RWPE1 (cell line): ENCODE results near the gene SPINDOC.
A peak's percentile ranks its signal among the peaks of the same experiment; 100 is the strongest.
"Not testable (repeated sequence)": the region's sequence is repeated elsewhere in the genome, so short reads cannot be mapped to it uniquely, and the experiment has no call there.

Source experiments
- CTCF ChIA-PET: fragments of 350-600 bp; sonication (Branson Sonifier 250); formaldehyde crosslinking; extraction: SDS; loops from one replicate; lab custom pipeline; 2021; lab: Yijun Ruan, JAX
- POLR2A ChIA-PET: fragments of 400-600 bp; formaldehyde crosslinking; extraction: SDS; loops from one replicate; lab custom pipeline; 2020; ENCODE audit warnings: antibody characterized with exemption; ENCODE audit not compliant: low non-redundant PET; lab: Yijun Ruan, JAX
- DNase-seq: peaks from one replicate; pipeline ENCODE4 v3.0.0; 2012; ENCODE audit warnings: low spot score
- H3K27ac ChIP-seq: fragments of 450-650 bp; 2 replicates; pipeline ENCODE4 v1.5.1; 2017
- TF ChIP-seq, protein P1 (sequence below): fragments of 450-650 bp; conservative IDR thresholded peaks from 2 replicates; pipeline ENCODE4 v1.5.1; 2017; ENCODE audit warnings: low read depth, mild to moderate bottlenecking

The SPINDOC gene

GRCh38 chr11:63802637-63803414 is 10.4 kb upstream of the SPINDOC start:
- POLR2A ChIA-PET: interaction anchor here (0.7 kb wide), 1 partner anchor 965 kb away, joined by 3 read pairs; no protein-coding TSS in a partner anchor
- peak; percentile 76 for DNase-seq

DNA sequence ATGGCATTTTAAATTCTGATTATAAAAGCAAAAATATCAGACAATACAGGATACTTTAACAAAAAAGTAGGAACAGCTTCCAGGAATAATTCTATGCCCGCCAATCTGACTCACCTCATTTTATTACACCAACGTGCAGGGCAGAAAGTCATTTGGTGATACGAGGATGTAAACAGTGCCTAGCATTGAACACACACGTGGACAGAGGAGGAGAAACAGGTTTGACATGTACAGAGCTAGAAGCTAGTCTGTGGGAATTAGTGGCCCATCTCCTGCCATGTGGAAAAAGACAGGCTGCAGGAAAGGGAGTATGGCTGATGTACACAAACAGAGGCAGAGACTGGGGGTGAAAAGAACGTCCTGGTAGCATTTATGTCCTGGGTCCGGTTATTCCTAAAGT is 9.0 kb upstream of the SPINDOC start:
- POLR2A ChIA-PET: no interaction called here
- TF ChIP-seq, protein P1, sequence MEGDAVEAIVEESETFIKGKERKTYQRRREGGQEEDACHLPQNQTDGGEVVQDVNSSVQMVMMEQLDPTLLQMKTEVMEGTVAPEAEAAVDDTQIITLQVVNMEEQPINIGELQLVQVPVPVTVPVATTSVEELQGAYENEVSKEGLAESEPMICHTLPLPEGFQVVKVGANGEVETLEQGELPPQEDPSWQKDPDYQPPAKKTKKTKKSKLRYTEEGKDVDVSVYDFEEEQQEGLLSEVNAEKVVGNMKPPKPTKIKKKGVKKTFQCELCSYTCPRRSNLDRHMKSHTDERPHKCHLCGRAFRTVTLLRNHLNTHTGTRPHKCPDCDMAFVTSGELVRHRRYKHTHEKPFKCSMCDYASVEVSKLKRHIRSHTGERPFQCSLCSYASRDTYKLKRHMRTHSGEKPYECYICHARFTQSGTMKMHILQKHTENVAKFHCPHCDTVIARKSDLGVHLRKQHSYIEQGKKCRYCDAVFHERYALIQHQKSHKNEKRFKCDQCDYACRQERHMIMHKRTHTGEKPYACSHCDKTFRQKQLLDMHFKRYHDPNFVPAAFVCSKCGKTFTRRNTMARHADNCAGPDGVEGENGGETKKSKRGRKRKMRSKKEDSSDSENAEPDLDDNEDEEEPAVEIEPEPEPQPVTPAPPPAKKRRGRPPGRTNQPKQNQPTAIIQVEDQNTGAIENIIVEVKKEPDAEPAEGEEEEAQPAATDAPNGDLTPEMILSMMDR: no peak
- peak; percentile 46 for DNase-seq
- CTCF ChIA-PET: interaction anchor here (0.6 to 1.0 kb wide), 2 partner anchors 35 to 1161 kb away, joined by 3 to 4 read pairs; partner anchors contain the start of gene ZFTA
- no peak overlapping the region for H3K27ac ChIP-seq

More at GRCh38 chr11:63802637-63803414, 10.4 kb upstream of the SPINDOC start:
- TF ChIP-seq, protein P1: no peak
- peak overlapping the region; percentile 72 for H3K27ac ChIP-seq
- CTCF ChIA-PET: interaction anchor here (1.0 to 1.3 kb wide), 3 partner anchors 34 to 143 kb away, joined by 4 to 7 read pairs (median 4); partner anchors contain the start of gene ZFTA

GRCh38 chr11:63805844-63806415 is 7.3 kb upstream of the SPINDOC start:
- ChIA-PET CTCF (no interaction called here), POLR2A (no interaction called here)
- no peak for DNase-seq
- TF ChIP-seq, protein P1: no peak
- H3K27ac ChIP-seq: no peak overlapping the region

DNA sequence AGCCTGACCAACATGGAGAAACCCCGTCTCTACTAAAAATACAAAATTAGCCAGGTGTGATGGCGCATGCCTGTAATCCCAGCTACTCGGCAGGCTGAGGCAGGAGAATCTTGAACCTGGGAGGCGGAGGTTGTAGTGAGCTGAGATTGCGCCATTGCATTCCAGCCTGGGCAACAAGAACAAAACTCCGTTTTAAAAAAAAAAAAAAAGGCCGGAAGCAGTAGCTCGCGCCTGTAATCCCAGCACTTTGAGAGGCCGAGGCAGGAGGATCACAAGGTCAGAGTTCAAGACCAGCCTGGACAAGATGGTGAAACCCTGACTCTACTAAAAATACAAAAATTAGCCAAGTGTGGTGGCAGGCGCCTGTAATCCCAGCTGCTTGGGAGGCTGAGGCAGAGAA is 2.9 kb upstream of the SPINDOC start:
- CTCF ChIA-PET: interaction anchor here (0.6 to 0.7 kb wide), 3 partner anchors 14 to 396 kb away, joined by 3 read pairs; no protein-coding TSS in a partner anchor
- POLR2A ChIA-PET, H3K27ac ChIP-seq, DNase-seq: not testable (repeated sequence)

- ChIA-PET CTCF (interaction anchor here (2.1 kb wide), 1 partner anchor 43 kb away, joined by 12 read pairs; the partner anchor contains the start of gene ZFTA), POLR2A (no interaction called here)
- TF ChIP-seq, protein P1: no peak
- no peak for DNase-seq
- no peak overlapping the region for H3K27ac ChIP-seq
These were observed 1.7 kb upstream of the SPINDOC start for GRCh38 chr11:63811522-63811921.

- H3K27ac ChIP-seq: peak overlapping the region; percentile 83
- CTCF ChIA-PET: interaction anchor here (0.7 to 1.1 kb wide), 3 partner anchors 24 to 132 kb away, joined by 3 to 5 read pairs (median 3); no protein-coding TSS in a partner anchor
- no peak for DNase-seq
- TF ChIP-seq, protein P1: no peak
- POLR2A ChIA-PET: interaction anchor here (1.1 kb wide), 1 partner anchor 45 kb away, joined by 3 read pairs; the partner anchor contains the start of gene ZFTA
These were observed 517 bp downstream of the SPINDOC start for GRCh38 chr11:63813563-63814382.
